ENCODE data around the gene MSN.
"Not testable (repeated sequence)": the region's sequence is repeated elsewhere in the genome, so short reads cannot be mapped to it uniquely, and the experiment has no call there.

Gene MSN
- 899 to 1,554 (median 1,180) reads per million in 18 experiments for total RNA-seq

DNA sequence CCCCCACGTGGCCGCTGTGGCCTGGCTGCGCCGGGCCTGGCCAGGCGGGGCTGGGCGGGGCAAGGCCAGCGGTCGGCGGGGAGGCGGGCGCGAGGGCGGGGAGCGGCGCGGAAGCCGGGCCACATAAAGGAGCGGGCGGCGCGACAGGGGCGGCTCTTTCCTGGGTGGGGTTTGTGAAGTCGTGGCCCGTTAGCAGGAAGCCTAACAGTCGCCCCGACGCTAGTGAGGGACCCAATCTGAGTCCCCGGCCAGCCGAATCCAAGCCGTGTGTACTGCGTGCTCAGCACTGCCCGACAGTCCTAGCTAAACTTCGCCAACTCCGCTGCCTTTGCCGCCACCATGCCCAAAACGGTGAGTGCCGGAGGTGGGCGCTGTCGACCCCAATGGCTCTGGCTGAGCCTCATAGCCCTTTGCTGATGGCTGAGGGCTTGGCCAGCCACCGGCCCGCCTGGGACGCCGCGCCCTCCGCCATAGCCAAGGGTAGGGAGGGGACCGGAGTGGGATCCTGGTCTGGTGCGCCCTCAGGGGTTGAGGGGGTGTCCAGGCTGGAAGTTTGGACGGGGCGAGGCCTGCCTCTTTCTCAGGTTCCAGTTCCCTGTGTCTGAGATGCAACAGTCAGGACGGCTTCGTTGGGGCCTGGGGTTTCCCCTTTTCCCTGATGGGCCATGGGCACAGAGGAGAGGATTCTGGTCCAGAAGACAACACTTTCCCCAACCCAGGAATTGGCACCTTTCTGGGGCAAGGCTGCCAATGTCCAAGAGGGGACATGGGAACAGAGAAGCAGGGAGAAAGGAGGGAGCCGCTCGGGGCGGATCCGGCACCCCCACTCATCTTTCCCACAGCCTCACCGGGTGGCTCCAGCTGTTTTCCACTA lies at the start of gene MSN:
TSS of gene MSN (plus strand) at position 152 of the 874 bp plus-strand sequence. CDS start at position 340, 188 bp downstream.
- DNase-seq = peak; percentile 74 to 80

DNA sequence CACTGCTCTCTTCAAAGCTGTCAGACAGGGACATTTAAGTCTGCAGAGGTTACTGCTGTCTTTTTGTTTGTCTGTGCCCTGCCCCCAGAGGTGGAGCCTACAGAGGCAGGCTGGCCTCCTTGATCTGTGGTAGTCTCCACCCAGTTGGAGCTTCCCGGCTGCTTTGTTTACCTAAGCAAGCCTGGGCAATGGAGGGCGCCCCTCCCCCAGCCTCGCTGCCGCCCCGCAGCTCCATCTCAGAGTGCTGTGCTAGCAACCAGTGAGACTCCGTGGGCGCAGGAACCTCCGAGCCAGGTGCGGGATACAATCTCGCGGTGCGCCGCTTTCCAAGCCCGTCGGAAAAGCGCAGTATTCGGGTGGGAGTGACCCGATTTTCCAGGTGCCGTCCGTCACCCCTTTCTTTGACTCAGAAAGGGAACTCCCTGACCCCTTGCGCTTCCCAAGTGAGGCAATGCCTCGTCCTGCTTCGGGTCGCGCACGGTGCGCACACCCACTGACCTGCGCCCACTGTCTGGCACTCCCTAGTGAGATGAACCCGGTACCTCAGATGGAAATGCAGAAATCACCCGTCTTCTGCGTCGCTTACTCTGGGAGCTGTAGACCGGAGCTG lies 47.3 kb upstream of the MSN start:
- DNase-seq = not testable (repeated sequence)

DNA sequence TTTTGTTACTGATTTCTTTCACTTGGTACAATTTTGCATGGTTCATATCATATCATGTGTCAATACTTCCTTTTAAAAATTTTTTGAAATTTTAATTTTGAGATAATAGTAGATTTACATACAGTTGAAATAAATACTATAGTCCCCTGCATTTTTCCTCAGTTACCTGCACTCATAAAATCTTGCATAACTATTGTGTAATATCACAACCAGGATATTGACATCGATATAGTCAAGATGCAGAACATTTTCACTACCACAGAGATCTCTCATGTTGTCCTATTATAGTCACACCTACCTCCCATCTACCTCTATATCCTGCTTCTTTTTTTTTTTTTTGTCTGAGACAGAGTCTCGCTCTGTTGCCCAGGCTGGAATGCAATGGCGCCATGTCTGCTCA lies 36.7 kb upstream of the MSN start:
- DNase-seq = no peak

DNA sequence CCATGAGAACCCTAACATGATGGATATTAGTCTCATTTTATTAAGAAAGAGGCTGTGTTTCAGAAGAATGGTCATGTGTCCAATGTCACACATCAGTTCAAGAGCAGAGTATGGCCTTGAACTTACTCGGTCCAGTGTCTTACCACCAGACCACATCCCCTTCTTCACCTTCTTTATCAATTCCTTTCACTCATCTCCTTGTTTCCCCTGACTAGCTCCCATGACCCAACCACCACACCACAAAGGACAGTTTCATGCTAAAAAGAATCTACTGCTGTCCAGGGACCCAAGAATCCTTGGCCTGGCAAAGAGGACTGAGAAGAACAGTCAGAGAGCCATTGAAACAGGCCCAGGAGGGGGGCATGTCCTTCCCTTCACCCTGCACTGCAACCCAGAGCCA lies 33.6 kb upstream of the MSN start:
- DNase-seq = no peak

DNA sequence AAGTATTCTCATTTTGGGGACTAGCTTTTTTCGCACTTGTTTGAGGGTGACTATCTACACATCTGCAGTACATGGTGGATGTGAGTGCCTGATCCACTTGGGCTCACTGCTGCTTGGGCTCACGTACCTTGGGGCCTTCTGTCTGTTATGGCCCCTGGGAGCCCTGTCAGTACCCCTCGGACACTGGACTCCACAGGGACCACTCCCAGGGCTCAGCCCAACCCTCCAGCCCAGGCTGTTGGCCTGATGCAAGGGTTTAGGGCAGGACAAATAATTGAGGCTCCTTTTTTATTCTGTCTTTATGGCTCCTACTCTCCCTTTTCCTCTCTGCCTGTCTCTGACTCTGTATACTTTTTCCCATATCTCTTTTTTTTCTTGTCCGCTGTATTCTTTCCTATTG lies 32.7 kb upstream of the MSN start:
- no peak for DNase-seq

DNA sequence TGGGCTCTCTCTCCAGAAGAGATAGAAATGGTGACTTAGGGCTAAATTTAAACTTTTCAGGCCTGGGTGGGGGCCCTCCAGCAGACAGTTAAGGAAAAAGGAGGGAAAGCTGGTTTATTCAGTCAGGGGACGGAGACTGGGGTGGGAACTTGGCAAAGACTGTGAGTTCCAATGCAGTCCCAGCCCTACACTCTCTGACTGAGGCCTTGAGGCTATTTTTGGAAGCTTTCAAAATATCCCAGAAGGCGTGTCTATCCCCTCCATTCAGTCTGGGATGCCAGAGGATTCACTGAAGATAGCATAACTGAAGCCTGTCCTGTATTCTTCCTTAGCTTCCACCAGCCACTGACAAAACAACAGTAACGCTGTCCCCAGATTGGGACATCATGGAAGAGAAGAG lies 32.1 kb upstream of the MSN start:
- no peak for DNase-seq

DNA sequence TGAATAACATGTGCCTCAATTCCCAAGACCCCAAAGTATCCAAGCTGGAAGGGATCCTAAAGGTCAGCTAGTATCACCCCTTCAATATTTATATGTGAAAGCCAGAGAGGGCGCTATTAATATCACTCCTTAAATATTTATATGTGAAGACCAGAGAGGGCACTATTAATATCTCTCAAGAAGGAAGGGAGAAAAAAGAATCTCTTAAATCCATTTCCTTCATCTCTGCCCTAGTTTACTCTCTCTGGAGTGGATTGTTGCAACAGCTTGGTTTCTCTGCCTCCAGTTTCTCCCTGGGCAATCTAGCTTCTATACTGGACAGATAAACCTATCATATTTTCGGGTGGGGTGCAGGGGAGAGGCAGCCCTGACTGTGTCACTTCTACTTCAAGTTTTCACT lies 31.6 kb upstream of the MSN start:
- DNase-seq = peak in 1 of 2 donors; percentile 4

DNA sequence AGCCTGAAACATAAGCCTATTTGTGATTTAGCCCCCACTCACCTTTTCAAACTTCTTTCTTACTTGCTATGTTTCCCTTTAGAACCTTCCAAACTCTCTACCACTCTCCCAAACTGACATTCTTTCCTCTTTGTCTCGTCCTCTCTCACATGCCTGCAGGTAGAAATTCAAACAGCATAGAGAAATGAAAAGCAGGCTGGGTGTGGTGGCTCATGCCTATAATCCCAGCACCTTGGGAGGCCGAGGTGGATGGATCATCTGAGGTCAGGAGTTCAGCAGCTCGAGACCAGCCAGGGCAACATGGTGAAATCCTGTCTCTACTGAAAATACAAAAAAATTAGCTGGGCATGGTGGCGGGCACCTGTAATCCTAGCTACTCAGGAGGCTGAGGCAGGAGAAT lies 31.2 kb upstream of the MSN start:
- not testable (repeated sequence) for DNase-seq

DNA sequence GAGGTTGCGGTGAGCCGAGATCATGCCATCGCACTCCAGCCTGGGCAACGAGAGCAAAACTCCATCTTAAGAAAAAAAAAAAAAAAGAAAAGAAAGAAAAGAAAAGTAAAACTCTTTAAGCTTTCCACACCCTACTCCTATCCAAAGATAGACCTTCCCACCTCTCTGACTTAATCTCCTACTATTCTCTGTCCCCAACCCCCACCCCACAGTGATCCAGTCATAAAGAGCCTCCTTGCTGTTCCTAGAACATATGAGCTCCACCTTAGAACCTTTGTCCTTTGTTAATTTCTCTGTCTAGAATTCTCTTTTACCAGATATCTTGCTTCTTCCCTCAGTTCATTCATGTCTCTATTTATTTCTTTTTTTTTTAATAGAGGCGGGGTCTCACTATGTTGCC lies 30.1 kb upstream of the MSN start:
- DNase-seq = no peak

DNA sequence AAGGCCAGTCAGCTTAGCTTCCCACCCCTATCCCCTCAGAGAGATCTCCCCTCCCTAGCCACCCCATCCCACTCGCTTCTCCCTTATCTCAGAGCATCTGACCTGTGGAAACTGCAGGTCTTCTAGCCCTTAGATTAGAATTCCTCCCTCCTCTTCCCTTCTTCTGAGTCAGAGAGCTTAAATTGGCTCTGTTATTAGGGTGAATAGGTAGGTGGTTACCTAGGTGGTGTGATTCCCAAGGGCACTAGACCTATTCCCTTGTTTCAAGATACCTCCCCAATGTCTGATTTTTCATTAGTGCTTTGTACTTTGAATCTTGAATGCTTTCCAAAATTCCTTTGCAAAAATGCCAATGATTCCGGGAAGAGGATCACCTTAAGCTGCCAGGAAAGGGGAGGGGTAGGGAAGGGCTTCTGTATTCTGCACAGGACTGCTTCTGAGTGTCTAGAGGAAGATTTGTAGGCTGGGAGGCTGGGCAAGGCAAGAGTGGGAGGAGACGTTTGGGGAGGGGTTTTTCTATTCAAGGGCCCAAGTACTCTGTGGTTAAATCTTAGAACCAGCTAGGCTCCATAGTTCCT lies 24.5 kb upstream of the MSN start:
- DNase-seq = no peak

DNA sequence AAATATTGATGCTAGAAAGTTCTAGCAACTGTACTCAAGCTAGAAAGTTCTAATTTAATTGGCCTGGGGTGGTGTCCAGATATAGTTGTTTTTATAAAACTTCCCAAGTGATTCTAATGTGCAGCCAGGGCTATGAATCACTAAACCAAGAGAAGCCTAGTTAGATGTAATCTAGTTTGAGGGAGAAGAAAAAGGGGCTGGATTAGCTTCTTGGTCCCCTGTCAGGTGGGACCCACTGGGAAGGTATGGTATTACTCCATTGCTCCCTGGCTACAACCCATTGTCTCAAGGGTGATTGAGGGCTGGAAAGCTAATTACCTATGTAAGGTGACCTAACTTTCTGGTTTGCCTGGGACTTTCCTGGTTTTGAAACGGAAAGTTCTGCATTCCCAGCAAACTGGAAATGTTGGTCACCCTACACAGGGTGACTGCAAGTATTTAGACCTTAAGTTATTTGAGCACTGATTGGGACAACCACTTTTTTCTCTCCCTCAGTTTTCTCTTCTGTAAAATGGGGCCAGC lies 23.9 kb upstream of the MSN start:
- peak in 1 of 2 donors; percentile 2 for DNase-seq

DNA sequence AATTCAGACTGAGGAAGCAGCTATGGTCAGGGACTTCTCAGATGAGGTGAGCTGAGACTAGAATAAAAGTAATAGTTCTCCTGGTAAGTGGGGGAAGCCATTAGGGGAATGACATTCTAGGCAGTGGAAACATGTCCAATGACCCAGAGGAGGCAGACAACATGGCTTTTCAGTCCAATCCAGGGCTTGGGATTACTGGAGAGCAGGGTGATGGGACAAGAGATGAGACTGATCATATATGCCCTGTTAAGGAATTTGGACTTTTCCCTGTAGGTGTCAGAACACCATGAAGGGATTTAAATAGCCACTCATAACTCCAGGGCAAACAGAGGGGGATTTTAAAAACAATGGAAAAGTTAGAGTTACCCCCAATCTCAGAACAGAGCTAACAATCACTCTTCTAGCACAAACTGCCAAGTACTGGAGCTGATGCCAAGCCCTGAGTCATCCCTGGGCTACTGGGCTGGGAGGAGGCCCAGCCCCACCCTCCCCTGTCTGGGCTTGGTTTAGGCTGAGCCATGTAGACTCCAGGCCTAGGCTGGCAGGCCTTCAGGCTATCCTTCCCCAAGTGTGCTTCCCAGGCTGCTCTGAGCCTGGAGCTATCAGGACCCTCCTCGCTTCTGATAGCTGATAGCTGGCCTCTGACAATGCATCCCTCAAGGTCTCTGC lies 22.7 kb upstream of the MSN start:
- no peak for DNase-seq

DNA sequence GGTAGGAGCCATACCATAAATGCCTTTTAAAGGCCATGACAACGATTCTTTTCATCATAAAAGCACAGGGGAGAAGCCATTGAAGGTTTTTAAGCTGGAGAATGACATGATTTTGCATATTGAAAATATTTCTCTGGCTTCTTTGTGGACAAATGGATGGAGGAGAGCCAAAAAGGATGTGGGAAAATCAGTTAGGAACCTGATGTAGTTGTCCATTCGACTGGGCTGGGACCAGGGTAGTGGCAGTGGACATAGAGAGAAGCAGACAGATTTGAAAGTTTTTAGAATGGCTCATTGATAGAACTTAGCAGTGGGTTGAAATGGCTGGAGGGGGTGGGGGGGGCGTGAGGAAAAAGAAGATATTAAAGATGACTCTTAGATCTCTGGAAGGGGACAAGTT lies 19.7 kb upstream of the MSN start:
- DNase-seq = no peak

DNA sequence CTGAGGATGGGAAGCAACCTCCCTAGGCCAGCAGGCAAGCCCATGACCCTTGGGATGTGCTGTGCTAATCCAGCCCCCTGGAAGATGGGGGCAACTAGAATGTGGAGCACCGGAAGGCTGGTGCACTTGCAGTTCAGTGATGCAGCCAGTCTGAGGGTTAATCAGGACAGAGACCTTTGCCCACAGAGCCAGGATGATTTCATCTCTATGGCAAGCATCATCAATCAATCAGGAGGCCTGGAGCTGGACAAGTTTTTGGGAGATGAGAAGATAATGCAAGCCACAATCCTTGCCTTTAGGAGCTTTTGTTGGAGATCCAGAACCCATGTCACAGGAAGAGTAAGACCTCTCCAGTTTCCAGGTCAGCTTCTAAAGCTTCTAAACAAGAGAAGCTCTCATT lies 15.4 kb upstream of the MSN start:
- no peak for DNase-seq

DNA sequence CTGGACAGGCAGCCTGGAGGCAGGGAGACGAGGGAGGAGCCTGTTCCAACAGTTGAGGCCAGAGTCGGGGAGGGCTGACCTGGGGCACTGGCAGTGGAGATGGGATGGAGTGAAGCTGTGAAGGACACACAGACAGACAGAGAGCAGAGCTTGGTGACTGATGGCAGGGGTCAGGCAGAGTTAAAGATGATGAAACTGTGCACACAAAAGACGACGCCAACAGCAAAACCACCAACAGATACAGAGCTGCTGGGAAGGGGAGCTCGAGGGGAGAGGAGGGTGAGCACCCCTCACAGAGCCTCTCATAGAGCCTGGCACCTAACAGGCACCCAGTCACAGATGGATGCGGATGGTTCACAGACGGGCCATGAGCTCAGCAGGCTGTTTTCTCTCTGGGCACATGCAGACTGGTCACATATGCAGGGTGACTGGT lies 10.4 kb upstream of the MSN start:
- DNase-seq = not testable (repeated sequence)

DNA sequence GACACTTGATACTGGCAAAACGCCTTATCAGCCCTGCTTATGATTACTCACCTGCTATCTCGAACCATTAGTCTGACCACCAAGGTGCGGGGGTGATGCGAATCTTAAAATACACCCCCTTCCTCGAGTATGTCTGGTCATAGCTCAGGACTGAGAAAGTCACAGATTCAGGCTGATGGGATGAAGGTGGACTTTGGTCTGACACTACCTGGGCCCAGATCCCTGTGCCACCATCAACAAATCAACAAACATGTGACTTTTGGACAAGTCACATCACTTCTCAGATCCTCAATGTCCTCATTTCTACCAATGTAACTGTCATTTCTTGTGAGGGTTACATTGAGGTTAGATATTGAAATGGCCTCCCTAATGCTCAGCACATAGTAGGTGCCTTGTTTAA lies 9.8 kb upstream of the MSN start:
- no peak for DNase-seq

DNA sequence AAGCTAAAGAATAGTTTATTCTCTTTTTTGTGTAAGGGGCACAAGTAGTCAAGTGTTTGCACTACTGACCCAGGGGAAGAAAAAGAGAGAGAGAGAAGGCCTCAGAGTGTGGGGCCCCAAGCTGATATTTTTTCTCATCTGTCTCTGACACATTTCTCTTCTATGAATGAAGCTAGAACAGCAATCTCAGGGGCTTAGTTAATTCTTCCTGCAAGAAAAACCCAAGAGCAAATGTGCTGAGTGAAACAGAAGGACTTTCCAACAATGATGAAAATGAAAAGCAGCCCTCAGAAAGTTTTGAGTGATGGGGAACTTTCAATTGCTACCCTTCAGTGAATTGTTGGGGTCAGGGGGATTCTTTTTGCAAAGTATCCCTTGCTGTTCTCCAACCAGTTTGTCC lies 9.2 kb upstream of the MSN start:
- no peak for DNase-seq

DNA sequence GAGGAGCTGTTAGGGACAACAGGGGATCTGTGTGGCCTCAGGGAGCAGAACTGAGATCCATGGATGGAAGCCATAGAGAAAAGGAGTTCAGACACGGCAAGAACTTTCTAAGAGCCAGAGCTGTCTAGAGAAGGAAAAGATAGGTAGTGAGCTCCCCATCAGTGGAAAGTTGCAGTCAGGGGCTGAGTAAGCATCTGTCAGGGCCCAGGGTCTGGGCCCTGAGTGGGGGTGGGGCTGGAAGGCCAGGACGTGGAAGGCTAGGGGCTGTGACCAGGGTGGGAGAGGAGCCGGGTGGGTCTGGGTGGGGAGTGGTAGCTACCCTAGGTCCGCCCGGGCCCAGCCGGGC lies 324 bp upstream of the MSN start:
- no peak for DNase-seq

DNA sequence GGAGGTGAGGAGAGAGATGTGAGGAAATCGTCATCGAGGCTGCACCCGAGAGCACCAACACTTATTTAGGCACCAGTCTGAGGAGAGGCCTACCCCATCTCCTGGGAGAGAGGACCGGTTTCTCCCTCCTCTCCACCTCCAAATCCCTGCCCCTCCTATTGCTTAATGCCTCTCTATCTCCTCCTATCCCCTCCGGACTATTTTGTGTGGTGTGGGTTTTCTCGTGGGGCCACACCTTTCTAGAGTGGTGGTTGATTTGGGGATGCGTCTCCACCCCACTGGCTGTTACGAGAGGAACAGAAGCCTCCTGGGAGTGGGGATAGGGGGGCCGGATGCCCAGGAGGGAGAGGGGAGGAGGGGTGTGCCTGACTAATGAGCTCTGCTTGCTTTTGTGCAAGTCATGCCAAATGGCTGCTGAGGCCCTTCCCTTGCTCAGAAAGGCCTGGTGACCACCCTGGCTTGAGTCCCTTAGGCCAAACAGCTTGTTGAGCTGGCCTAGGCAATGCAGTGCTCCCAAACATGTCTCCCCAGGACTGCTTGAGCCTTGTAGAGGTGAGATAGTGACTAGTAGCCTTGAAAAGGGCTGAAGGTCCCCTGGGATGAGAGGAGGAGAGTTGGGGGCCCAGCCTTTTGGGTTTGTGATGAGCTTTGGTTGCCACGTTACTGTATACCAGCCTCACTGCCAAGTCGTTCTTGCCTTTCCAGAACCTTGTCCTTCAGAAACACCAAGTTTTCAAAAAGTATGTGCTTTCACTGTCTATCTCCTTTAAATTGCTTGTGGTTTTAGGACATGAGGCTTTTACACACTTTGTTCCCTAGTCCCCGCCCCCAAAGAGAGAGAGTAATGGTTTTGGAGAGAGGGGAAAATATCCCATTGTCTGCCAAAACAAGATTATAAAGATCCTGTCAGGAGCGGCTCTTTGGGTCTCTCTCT lies 1.2 kb downstream of the MSN start:
- peak; percentile 45 to 48 for DNase-seq

DNA sequence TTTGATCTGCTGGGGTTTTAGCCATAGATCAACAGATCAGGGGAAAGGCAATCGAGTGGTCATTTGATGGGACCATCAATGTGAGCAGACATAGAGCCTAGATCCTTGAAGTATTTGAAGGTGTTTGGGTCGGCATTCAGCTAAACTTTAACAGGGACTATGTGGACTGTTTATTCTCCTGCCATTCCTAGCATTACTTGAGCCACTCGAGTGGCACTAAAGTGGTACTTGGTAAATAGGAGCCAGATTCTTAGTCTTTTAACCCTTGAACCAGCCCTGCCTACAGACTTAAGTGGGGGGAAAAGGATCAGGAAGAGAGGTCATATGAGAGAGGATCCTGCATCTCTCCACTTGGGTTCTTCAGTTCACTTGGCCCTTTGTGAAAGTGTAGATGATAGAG lies 3.8 kb downstream of the MSN start:
- no peak for DNase-seq

DNA sequence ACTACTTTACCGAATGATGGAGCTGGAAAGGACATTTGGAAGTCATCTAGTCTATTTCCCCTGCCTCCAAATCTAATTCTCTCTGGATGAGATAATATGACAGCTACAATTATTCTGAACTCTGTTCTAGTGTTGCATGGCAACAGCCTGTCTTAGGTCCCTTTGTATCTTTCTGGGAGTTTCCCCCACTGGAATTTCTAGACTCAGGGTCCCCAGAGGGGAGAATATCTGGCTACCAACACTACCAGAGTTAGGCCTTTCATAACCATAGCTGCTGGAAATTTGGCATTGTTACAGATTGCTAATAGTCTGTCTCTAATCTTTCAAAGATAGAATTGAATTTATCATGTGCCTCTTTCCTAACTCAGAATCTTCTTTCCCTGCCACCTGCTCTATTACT lies 4.5 kb downstream of the MSN start:
- no peak for DNase-seq

DNA sequence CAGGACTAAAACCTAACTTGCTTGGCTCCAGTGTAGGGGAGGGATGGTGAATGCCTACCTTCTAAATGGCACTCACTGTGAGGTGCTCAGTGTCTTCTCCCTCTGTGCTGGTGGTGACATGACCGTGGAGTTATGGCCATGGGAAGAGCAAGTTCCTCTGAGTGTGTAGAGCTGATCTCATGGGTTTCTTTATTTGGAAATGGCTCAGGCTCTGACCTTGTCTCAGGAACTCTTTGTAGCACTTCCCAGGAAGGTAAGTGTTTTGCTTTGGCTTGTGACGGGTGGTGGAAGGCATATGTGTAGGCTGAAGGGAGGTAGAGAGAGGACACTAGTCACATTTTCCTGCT lies 6.4 kb downstream of the MSN start:
- no peak for DNase-seq

Data from inflammatory macrophage (primary cell).